Lower leg skin (tissue), 4 donors: Measurements from ENCODE around the gene RAPGEF1. TPM values are rescaled to one million over a fixed set of nuclear protein-coding genes. Genes with fewer than 3 reads are reported as not detected.

Source experiments
- DNase-seq, 2 donors: peaks; one replicate each; pipeline ENCODE4 v3.0.0-alpha.2; 2019; ENCODE audit warnings: low spot score in 2 of 2
- H3K4me3 ChIP-seq: fragments of 200-600 bp; sonication (generic); 2 replicates; pipeline ENCODE4 v1.5.1; 2017; ENCODE audit warnings: mild to moderate bottlenecking, low read depth; ENCODE audit not compliant: poor library complexity, severe bottlenecking
- POLR2A ChIP-seq, 2 donors: fragments of 450-650 bp; IDR thresholded peaks; one replicate each; pipeline ENCODE4 v1.6.1; 2016 to 2017; ENCODE audit warnings: antibody characterized with exemption in 2 of 2, mild to moderate bottlenecking in 1 of 2, moderate library complexity in 1 of 2
- WGBS, 2 donors: methylation state at CpG; one replicate each; pipeline ENCODE4 v1.1.5; 2018; 5-methylcytosine and 5-hydroxymethylcytosine counted together
- intact Hi-C: fragments of 100-400 bp; cut with DNase I; formaldehyde crosslinking; loops from one replicate; pipeline ENCODE4 v1.15.0; 2023; ENCODE audit warnings: low total_unique reads
- total RNA-seq, 4 donors: library from RNA; depleted of rRNA; stranded (reverse); fragments of >200 nt; gene quantifications; one replicate each; pipeline ENCODE4 v1.1.0, GENCODE V29; 2016
- TF ChIP-seq, protein P1 (sequence below), 3 donors: fragments of 450-650 bp; IDR thresholded peaks; one replicate each; pipeline ENCODE4 v1.5.1; 2016; ENCODE audit warnings: antibody characterized with exemption in 3 of 3, mild to moderate bottlenecking in 3 of 3, moderate library complexity in 2 of 3

RAPGEF1 gene, protein sequence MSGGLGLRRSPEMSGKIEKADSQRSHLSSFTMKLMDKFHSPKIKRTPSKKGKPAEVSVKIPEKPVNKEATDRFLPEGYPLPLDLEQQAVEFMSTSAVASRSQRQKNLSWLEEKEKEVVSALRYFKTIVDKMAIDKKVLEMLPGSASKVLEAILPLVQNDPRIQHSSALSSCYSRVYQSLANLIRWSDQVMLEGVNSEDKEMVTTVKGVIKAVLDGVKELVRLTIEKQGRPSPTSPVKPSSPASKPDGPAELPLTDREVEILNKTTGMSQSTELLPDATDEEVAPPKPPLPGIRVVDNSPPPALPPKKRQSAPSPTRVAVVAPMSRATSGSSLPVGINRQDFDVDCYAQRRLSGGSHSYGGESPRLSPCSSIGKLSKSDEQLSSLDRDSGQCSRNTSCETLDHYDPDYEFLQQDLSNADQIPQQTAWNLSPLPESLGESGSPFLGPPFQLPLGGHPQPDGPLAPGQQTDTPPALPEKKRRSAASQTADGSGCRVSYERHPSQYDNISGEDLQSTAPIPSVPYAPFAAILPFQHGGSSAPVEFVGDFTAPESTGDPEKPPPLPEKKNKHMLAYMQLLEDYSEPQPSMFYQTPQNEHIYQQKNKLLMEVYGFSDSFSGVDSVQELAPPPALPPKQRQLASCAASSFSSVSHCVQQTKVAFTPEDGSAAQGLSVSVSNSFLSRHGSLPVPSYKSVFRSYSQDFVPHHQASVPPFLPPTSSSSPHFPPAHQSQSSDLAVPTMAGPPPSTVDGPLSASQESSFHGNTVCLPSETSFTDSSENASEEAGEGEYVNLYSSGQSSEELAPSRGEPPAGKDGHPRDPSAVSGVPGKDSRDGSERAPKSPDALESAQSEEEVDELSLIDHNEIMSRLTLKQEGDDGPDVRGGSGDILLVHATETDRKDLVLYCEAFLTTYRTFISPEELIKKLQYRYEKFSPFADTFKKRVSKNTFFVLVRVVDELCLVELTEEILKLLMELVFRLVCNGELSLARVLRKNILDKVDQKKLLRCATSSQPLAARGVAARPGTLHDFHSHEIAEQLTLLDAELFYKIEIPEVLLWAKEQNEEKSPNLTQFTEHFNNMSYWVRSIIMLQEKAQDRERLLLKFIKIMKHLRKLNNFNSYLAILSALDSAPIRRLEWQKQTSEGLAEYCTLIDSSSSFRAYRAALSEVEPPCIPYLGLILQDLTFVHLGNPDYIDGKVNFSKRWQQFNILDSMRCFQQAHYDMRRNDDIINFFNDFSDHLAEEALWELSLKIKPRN (N-terminal part only)
- 10 to 100 TPM; 18.0 to 70.8 (median 43.5) TPM for total RNA-seq

DNA sequence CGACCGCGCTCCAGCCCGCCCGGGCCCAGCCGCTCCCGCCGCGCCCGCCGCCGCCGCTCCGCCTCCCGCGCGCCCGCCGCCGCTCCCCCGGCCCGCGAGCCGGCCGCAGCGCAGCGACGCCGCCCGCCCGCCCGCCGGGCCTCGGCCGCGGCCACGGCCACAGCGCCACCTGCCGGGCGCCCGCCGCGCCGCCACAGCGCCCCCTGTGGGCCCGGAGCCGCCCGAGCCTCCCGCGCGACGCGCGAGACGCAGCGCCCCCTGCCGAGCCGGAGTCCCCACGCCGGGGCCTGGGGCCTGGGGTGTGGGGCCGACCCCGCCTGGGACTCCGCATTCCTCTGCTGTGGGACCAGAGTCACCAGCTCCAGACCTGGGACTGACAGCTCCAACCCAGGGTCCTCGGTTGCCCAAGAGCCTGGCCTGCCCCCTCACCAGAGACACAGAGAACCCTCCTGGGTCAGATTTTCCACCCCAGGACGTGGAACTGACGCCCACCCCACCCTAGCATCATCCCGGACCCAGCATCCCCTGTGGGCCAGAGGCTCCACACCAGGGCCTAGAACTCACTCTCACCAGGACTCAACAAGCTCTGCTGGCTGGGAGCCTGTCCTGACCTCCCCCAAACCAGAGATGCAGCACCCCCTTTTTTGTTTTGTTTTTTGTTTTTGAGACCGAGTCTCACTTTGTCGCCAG lies at the start of gene RAPGEF1:
TSS of gene RAPGEF1 (minus strand) at position 118 of the 690 bp plus-strand sequence. CDS start 246 bp downstream, outside the sequence.
- intact Hi-C loops = loop anchor here (5.0 kb wide), 1 partner anchor 388 kb away; no protein-coding TSS in a partner anchor
- WGBS, 2 donors = 31 to 72% methylated on average over 5 to 12 of the region's 69 CpGs
- TF ChIP-seq, protein P1, sequence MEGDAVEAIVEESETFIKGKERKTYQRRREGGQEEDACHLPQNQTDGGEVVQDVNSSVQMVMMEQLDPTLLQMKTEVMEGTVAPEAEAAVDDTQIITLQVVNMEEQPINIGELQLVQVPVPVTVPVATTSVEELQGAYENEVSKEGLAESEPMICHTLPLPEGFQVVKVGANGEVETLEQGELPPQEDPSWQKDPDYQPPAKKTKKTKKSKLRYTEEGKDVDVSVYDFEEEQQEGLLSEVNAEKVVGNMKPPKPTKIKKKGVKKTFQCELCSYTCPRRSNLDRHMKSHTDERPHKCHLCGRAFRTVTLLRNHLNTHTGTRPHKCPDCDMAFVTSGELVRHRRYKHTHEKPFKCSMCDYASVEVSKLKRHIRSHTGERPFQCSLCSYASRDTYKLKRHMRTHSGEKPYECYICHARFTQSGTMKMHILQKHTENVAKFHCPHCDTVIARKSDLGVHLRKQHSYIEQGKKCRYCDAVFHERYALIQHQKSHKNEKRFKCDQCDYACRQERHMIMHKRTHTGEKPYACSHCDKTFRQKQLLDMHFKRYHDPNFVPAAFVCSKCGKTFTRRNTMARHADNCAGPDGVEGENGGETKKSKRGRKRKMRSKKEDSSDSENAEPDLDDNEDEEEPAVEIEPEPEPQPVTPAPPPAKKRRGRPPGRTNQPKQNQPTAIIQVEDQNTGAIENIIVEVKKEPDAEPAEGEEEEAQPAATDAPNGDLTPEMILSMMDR (IDR thresholded peaks at IDR 0.05) = peak in 1 of 3 donors; percentile 29
- no peak for TF ChIP-seq POLR2A (IDR thresholded peaks at IDR 0.05)
- peak within 1 kb of the TSS; percentile 28 for H3K4me3 ChIP-seq
- DNase-seq = peak in 1 of 2 donors; percentile 93

GRCh38 chr9:131788851-131789250 lies 49.0 kb upstream of the RAPGEF1 start:
- intact Hi-C loops = no loop called here
- DNase-seq = no peak
- TF ChIP-seq, protein P1 (IDR thresholded peaks at IDR 0.05) = no peak
- no peak for TF ChIP-seq POLR2A (IDR thresholded peaks at IDR 0.05)
- no peak overlapping the region for H3K4me3 ChIP-seq
- 50 to 53% methylated on average over 1 of the region's 1 CpG for WGBS, 2 donors

DNA sequence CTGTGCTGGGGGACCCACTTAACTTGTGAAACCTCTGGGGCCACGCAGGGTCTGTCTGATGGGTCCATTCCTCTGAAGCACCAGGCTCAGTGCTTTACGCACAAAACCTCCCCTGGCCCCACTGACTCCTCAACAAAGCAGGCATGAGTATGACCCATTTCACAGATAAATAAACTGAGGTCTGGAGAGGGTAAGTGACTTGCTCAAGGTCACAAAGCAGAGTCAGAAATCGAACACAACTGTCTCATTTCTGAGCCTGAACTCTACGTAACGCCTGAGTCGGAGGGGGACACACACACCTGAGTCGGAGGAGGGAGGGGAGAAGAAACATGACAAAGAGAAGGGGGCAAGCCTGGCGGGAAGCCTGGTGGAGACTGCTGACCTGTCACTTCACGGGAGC lies 48.0 kb upstream of the RAPGEF1 start:
- no peak overlapping the region for H3K4me3 ChIP-seq
- TF ChIP-seq, protein P1 (IDR thresholded peaks at IDR 0.05) = no peak
- no peak for TF ChIP-seq POLR2A (IDR thresholded peaks at IDR 0.05)
- no peak for DNase-seq
- WGBS, 2 donors = 66 to 77% methylated on average over 9 of the region's 9 CpGs
- intact Hi-C loops = no loop called here

- TF ChIP-seq POLR2A (IDR thresholded peaks at IDR 0.05) = no peak
- TF ChIP-seq, protein P1 (IDR thresholded peaks at IDR 0.05) = no peak
- intact Hi-C loops = no loop called here
- DNase-seq = no peak
- 47 to 53% methylated on average over 13 of the region's 13 CpGs for WGBS, 2 donors
- no peak overlapping the region for H3K4me3 ChIP-seq
Measured at GRCh38 chr9:131784748-131785501, 45.0 kb upstream of the RAPGEF1 start.
